Parathyroid adenoma (tissue), 2 donors: Measurements from ENCODE around the gene ATP6V1D.
"Not testable (repeated sequence)": the region's sequence is repeated elsewhere in the genome, so short reads cannot be mapped to it uniquely, and the experiment has no call there.

Experiments used
- H2AFZ ChIP-seq: fragments of 300-600 bp; sonication (generic); one replicate; pipeline ENCODE4 v1.7.0; 2017; ENCODE audit warnings: antibody characterized with exemption, mild to moderate bottlenecking
- H3K27ac ChIP-seq: fragments of 300-600 bp; sonication (generic); one replicate; pipeline ENCODE4 v1.7.0; 2017
- H3K27me3 ChIP-seq: fragments of 300-600 bp; sonication (generic); one replicate; pipeline ENCODE4 v1.7.0; 2017; ENCODE audit warnings: low read length; ENCODE audit not compliant: control insufficient read depth, insufficient read depth
- H3K36me3 ChIP-seq: fragments of 300-600 bp; sonication (generic); one replicate; pipeline ENCODE4 v1.7.0; 2017; ENCODE audit warnings: low read length; ENCODE audit not compliant: control insufficient read depth, insufficient read depth
- H3K4me1 ChIP-seq: fragments of 300-600 bp; sonication (generic); one replicate; pipeline ENCODE4 v1.7.0; 2017; ENCODE audit warnings: control low read depth
- H3K4me2 ChIP-seq: fragments of 300-600 bp; sonication (generic); one replicate; pipeline ENCODE4 v1.7.0; 2017; ENCODE audit warnings: low read length
- H3K4me3 ChIP-seq: fragments of 300-600 bp; sonication (generic); one replicate; pipeline ENCODE4 v1.7.0; 2017; ENCODE audit warnings: low read depth, low read length
- H3K79me2 ChIP-seq: fragments of 300-600 bp; sonication (generic); one replicate; pipeline ENCODE4 v1.7.0; 2017; ENCODE audit warnings: control low read depth
- H3K9ac ChIP-seq: fragments of 300-600 bp; sonication (generic); one replicate; pipeline ENCODE4 v1.7.0; 2017; ENCODE audit warnings: mild to moderate bottlenecking
- H3K9me3 ChIP-seq: fragments of 300-600 bp; sonication (generic); one replicate; pipeline ENCODE4 v1.7.0; 2017; ENCODE audit warnings: low read length; ENCODE audit not compliant: control insufficient read depth
- TF ChIP-seq, protein P1 (sequence below): fragments of 300-600 bp; sonication (generic); IDR thresholded peaks from one replicate; pipeline ENCODE4 v1.7.0; 2017; ENCODE audit warnings: antibody characterized with exemption, mild to moderate bottlenecking
- donor health status: primary hyperparathyroidism.

The ATP6V1D gene

DNA sequence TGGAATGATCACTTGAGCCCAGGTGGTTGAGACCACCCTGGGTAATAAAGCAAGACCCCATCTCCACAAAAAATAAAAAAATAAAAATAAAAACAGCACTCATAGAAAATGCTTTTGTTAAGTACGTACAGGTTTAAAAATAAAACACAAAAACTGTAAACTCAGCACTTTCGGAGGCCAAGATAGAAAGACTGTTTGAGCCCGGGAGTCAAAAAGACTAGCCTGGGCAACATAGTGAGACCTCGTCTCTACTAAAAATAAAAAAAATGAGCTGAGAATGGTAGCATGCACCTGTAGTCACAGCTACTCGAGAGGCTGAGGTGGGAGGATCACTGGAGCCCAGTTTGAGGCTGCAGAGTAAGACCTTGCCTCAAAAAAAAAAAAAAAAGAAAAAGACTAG lies 7.5 kb downstream of the ATP6V1D start:
- Histone ChIP-seq H3K27ac (no peak overlapping the region), H3K9me3 (no peaks in the 10 kb centered on the region), H2AFZ (no peak overlapping the region), H3K9ac (no peak overlapping the region), H3K79me2 (peaks cover 15% of the 10 kb centered on the region), H3K4me3 (no peak overlapping the region), H3K36me3 (no peaks in the 10 kb centered on the region), H3K27me3 (no peaks in the 10 kb centered on the region), H3K4me2 (no peak overlapping the region), H3K4me1 (no peaks in the 10 kb centered on the region)
- TF ChIP-seq, protein P1, sequence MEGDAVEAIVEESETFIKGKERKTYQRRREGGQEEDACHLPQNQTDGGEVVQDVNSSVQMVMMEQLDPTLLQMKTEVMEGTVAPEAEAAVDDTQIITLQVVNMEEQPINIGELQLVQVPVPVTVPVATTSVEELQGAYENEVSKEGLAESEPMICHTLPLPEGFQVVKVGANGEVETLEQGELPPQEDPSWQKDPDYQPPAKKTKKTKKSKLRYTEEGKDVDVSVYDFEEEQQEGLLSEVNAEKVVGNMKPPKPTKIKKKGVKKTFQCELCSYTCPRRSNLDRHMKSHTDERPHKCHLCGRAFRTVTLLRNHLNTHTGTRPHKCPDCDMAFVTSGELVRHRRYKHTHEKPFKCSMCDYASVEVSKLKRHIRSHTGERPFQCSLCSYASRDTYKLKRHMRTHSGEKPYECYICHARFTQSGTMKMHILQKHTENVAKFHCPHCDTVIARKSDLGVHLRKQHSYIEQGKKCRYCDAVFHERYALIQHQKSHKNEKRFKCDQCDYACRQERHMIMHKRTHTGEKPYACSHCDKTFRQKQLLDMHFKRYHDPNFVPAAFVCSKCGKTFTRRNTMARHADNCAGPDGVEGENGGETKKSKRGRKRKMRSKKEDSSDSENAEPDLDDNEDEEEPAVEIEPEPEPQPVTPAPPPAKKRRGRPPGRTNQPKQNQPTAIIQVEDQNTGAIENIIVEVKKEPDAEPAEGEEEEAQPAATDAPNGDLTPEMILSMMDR = no peak

DNA sequence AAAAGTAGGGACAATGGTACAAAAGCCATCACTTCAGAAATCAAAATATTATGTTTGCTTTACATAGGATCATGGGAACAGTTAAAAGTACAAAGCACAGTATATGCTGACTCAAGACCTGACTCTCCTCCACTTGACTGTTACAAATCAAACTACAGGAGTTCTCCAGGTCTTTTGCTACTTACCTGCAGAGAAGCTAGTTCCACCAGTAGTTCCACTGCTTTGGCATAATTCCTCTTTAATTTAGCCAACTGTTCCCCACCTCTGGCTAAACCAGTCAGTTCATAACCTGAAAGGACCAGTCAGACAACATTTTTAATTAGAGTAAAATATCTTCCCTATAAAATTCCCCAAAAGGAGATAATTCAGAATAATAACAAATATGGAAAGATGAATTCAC lies 14.0 kb downstream of the ATP6V1D start:
- Histone ChIP-seq H3K36me3 (no peaks in the 10 kb centered on the region), H3K4me2 (no peak overlapping the region), H3K79me2 (no peaks in the 10 kb centered on the region), H3K9ac (no peak overlapping the region), H3K4me1 (no peaks in the 10 kb centered on the region), H3K27me3 (no peaks in the 10 kb centered on the region), H3K27ac (no peak overlapping the region), H3K9me3 (no peaks in the 10 kb centered on the region), H2AFZ (no peak overlapping the region), H3K4me3 (no peak overlapping the region)
- TF ChIP-seq, protein P1 = no peak

GRCh38 chr14:67343601-67344230 lies 15.9 kb downstream of the ATP6V1D start:
- TF ChIP-seq, protein P1 = no peak
- H3K27me3 ChIP-seq = no peaks in the 10 kb centered on the region
- no peak overlapping the region for H2AFZ ChIP-seq
- H3K27ac ChIP-seq = no peak overlapping the region
- no peaks in the 10 kb centered on the region for H3K4me1 ChIP-seq
- no peak overlapping the region for H3K4me3 ChIP-seq
- no peak overlapping the region for H3K9ac ChIP-seq
- no peak overlapping the region for H3K4me2 ChIP-seq
- no peaks in the 10 kb centered on the region for H3K36me3 ChIP-seq
- no peaks in the 10 kb centered on the region for H3K79me2 ChIP-seq
- H3K9me3 ChIP-seq = no peaks in the 10 kb centered on the region

DNA sequence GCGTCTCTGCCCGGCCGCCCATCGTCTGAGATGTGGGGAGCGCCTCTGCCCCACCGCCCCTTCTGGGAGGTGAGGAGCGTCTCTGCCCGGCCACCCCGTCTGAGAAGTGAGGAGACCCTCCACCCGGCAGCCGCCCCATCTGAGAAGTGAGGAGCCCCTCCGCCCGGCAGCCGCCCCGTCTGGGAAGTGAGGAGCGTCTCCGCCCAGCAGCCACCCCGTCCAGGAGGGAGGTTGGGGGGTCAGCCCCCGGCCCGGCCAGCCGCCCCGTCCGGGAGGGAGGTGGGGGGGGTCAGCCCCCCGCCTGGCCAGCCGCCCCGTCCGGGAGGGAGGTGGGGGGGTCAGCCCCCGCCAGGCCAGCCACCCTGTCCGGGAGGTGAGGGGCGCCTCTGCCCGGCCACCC lies 18.4 kb downstream of the ATP6V1D start:
- H2AFZ ChIP-seq, H3K4me3 ChIP-seq, H3K36me3 ChIP-seq, H3K27me3 ChIP-seq, H3K4me2 ChIP-seq, H3K9ac ChIP-seq, H3K79me2 ChIP-seq, H3K9me3 ChIP-seq, H3K27ac ChIP-seq, H3K4me1 ChIP-seq: not testable (repeated sequence)

DNA sequence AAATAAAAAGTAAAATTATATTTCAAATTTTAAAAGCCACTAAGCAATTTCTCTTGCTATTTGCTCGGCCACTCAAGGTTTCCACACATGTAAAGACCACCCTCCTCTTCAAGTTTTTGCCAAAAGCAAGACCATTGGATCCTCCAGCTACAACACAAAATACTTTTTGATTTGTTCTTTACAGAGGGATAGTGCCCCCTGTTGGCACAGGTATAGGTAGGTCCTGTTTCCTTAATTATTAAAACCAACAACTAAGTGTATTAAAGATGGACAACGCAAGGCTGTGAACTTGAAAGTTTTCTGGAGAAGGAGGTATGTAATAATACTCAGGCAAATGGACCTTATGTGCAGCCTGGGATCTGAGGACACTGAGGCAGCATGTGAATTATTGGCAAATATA lies 23.8 kb downstream of the ATP6V1D start:
- no peaks in the 10 kb centered on the region for H3K36me3 ChIP-seq
- no peak overlapping the region for H3K4me2 ChIP-seq
- H2AFZ ChIP-seq = no peak overlapping the region
- no peak overlapping the region for H3K4me3 ChIP-seq
- no peak overlapping the region for H3K9ac ChIP-seq
- no peaks in the 10 kb centered on the region for H3K4me1 ChIP-seq
- H3K9me3 ChIP-seq = no peaks in the 10 kb centered on the region
- H3K79me2 ChIP-seq = no peaks in the 10 kb centered on the region
- H3K27ac ChIP-seq = no peak overlapping the region
- no peaks in the 10 kb centered on the region for H3K27me3 ChIP-seq
- TF ChIP-seq, protein P1 = no peak
